Measurements from ENCODE around the gene NEDD9.

The NEDD9 gene

DNA sequence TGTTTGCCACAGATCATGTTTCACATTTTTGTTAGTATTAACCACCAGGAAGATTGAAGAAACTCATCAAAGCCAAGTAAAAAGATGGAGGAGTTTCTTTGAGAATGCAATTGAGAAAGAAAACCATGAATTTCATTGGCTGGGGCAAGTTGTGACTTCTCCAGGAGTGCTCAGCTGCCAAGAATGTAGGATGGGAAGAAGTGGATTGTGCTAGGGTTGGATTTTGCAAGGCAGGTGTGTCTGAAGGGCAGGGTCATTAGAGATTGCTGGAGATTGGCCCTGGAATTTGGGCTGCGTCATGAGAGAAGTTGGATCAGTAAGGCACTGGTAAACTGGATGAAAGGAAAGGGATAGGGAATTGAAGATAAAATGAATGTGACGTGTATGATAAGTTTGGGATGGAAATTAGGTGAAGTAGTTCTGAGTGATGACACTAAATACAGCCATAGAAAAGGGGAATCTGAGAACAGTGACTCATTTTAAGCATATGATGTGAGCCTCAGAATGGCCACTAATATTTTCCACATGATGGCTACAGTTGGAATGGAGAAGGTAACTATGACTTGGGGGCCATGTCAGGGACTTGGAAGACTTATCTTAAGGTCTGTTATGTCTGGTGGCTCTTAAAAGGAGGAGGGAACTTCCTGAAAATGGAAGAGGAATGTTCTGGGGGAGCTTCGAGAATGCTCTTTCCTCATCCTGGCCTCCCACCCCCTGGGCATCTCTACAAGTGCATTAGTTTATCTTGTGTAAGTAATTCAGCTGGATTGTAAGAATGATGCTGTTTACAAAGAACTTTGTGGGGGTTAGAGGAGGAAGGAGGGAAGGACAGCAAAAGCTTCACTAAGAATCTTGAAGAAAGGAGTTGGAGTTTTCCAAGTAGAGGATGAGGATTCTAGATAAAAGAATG lies 93.2 kb downstream of the NEDD9 start:
- DNase-seq = no peak

DNA sequence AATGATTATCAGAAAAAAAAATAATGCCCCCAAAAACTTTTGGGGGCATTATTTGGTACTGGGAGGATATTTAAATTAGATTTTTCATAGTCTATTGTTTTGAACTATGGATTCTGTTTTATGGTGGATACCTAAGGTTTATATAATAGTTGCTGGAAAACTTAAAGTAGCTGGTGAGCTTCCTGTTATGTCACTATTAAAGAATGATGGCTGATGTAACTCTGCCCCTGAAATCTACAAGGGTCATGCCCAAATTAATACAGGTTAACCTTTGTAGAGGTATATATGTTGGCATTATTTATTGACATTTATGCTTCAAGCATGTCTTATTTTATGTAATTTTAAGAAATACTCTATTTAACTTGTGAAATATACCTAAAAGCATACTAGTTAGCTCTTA lies 95.7 kb downstream of the NEDD9 start:
- DNase-seq = no peak

All from islet precursor cell (in vitro differentiated cells).